HepG2 (cell line): ENCODE results near the gene CHAF1A. TPM values are rescaled to one million over a fixed set of nuclear protein-coding genes. Genes with fewer than 3 reads are reported as not detected.

Source experiments
- ATAC-seq: fragments of 200-7000 bp; cut with Tn5 transposase; 3 replicates; pipeline ENCODE4 v1.9.1; 2020; ENCODE audit warnings: mild to moderate bottlenecking, moderate library complexity
- BruUV-seq: library from RNA; stranded (reverse); fragments of 400-500 nt; replicated peaks from 2 replicates; lab custom pipeline; 2021; lab: Mats Ljungman, UMichigan
- CTCF ChIA-PET: fragments of 300-600 bp; formaldehyde crosslinking; extraction: SDS; loops from one replicate; lab custom pipeline; 2021; ENCODE audit warnings: low total read pairs, inconsistent platforms, low intra/inter-chr PET ratio; lab: Yijun Ruan, JAX
- POLR2A ChIA-PET: fragments of 350-600 bp; sonication (Branson Sonifier 250); formaldehyde crosslinking; loops from one replicate; lab custom pipeline; 2020; ENCODE audit warnings: antibody characterized with exemption, inconsistent platforms; lab: Yijun Ruan, JAX
- DNase-seq: peaks from one replicate; pipeline ENCODE4 v3.0.0-alpha.2; 2015; ENCODE audit warnings: low spot score
- FAIRE-seq: peaks from 3 replicates; lab custom pipeline; 2011; peaks lifted over from hg19 to GRCh38; lab: Jason Lieb, UNC
- H2AFZ ChIP-seq: one replicate; pipeline ENCODE4 v1.6.1; 2011; ENCODE audit warnings: low read length, inconsistent platforms
- H3K27ac ChIP-seq: fragments of 300-600 bp; 3 replicates; pipeline ENCODE4 v1.8.0; 2011; ENCODE audit warnings: mixed run types, mild to moderate bottlenecking, mixed read lengths, low read length, inconsistent platforms; ENCODE audit not compliant: insufficient read depth; ENCODE audit errors: extremely low read length
- H3K27me3 ChIP-seq, 2 experiments: fragments of 200-600 bp in 1 of 2; 2 replicates in 1 of 2; 3 replicates in 1 of 2; pipeline versions ENCODE4 v1.6.0 to v1.8.0; 2011; ENCODE audit warnings: low read length in 2 of 2, mild to moderate bottlenecking in 2 of 2, moderate library complexity in 2 of 2, inconsistent platforms in 1 of 2; ENCODE audit not compliant: insufficient read depth in 2 of 2, control insufficient read depth in 1 of 2
- H3K36me3 ChIP-seq, 2 experiments: fragments of 200-600 bp in 1 of 2; replicated peaks in 1 of 2; 2 replicates in 1 of 2; 3 replicates in 1 of 2; pipeline versions ENCODE4 v1.5.1 to v1.8.0; 2011; ENCODE audit warnings: low read length in 2 of 2, inconsistent platforms in 1 of 2; ENCODE audit not compliant: insufficient read depth in 2 of 2, control insufficient read depth in 1 of 2
- H3K4me1 ChIP-seq: 2 replicates; pipeline ENCODE4 v1.5.1; 2012; ENCODE audit warnings: low read length, inconsistent platforms; ENCODE audit not compliant: insufficient read depth
- H3K4me2 ChIP-seq: 2 replicates; pipeline ENCODE4 v1.6.0; 2011; ENCODE audit warnings: low read depth, low read length, inconsistent platforms
- H3K4me3 ChIP-seq, 3 experiments: fragments of 200-600 bp in 1 of 3; sonication (generic), shearing (Covaris generic) in 1 of 3; replicated peaks in 1 of 3; 2 replicates each; pipeline ENCODE4 v1.5.1; 2011 to 2016; ENCODE audit warnings: low read length in 3 of 3, inconsistent platforms in 2 of 3, low read depth in 2 of 3, mild to moderate bottlenecking in 2 of 3, control low read depth in 1 of 3, mixed read lengths in 1 of 3; ENCODE audit not compliant: insufficient read depth in 1 of 3
- H3K79me2 ChIP-seq: one replicate; pipeline ENCODE4 v1.6.1; 2011; ENCODE audit warnings: low read length, inconsistent platforms; ENCODE audit not compliant: insufficient read depth
- H3K9ac ChIP-seq: 2 replicates; pipeline ENCODE4 v1.6.0; 2011; ENCODE audit warnings: mild to moderate bottlenecking, low read depth, low read length, inconsistent platforms; ENCODE audit not compliant: insufficient read depth
- H3K9me3 ChIP-seq: 2 replicates; pipeline ENCODE4 v1.5.1; 2012; ENCODE audit warnings: mild to moderate bottlenecking, low read length
- H4K20me1 ChIP-seq: 2 replicates; pipeline ENCODE4 v1.6.0; 2011; ENCODE audit warnings: inconsistent platforms, mild to moderate bottlenecking, low read length, moderate library complexity; ENCODE audit not compliant: insufficient read depth
- BCL6 ChIP-seq: IDR thresholded peaks from 2 replicates; pipeline ENCODE4 v1.6.1; 2016; ENCODE audit warnings: missing genetic modification reagents, missing compliant biosample characterization
- HINFP ChIP-seq: sonication (generic); formaldehyde crosslinking; IDR thresholded peaks from 2 replicates; pipeline ENCODE4 v1.4.0; 2020; ENCODE audit warnings: low read depth, mild to moderate bottlenecking, missing genetic modification reagents
- IRF1 ChIP-seq: sonication (generic); formaldehyde crosslinking; IDR thresholded peaks from 2 replicates; pipeline ENCODE4 v1.4.0; 2020; ENCODE audit warnings: low read depth, mild to moderate bottlenecking, missing genetic modification reagents
- MAFK ChIP-seq, 2 experiments: IDR thresholded peaks in 1 of 2; conservative IDR thresholded peaks in 1 of 2; 2 replicates each; pipeline ENCODE4 v1.6.1; 2011; ENCODE audit warnings: improper control_type of control experiment in 2 of 2, low read length in 2 of 2
- MXD4 ChIP-seq: IDR thresholded peaks from 2 replicates; pipeline ENCODE4 v1.6.1; 2016; ENCODE audit warnings: mild to moderate bottlenecking, missing biosample characterization, missing genetic modification reagents
- PAXIP1 ChIP-seq: sonication (generic); formaldehyde crosslinking; conservative IDR thresholded peaks from 2 replicates; pipeline ENCODE4 v1.4.0; 2020; ENCODE audit warnings: mild to moderate bottlenecking, missing genetic modification reagents, moderate library complexity
- RBFOX2 ChIP-seq: fragments of 200-400 bp; formaldehyde crosslinking; IDR thresholded peaks from 2 replicates; pipeline ENCODE4 v1.6.1; 2017; ENCODE audit warnings: low read depth, mild to moderate bottlenecking, low read length
- RFXANK ChIP-seq: IDR thresholded peaks from 2 replicates; pipeline ENCODE4 v1.6.1; 2016
- SNAPC2 ChIP-seq: sonication (generic); formaldehyde crosslinking; IDR thresholded peaks from 2 replicates; pipeline ENCODE4 v1.8.1; 2022; ENCODE audit warnings: mild to moderate bottlenecking, missing genetic modification reagents
- TMF1 ChIP-seq: sonication (generic); formaldehyde crosslinking; IDR thresholded peaks from 2 replicates; pipeline ENCODE4 v1.8.1; 2022; ENCODE audit warnings: low read depth, missing genetic modification reagents
- ZNF616 ChIP-seq: sonication (generic); formaldehyde crosslinking; IDR thresholded peaks from 2 replicates; pipeline ENCODE4 v1.5.0; 2020; ENCODE audit warnings: low read depth, mild to moderate bottlenecking, missing genetic modification reagents
- WGBS: methylation state at CpG from one replicate; pipeline ENCODE4 v1.1.6; 2017; ENCODE audit warnings: low lambda C conversion rate; 5-methylcytosine and 5-hydroxymethylcytosine counted together
- in situ Hi-C: cut with HindIII; loops from 2 replicates; pipeline ENCODE4 v1.10.0; 2017; ENCODE audit warnings: low pct_unique_long_range_greater_than_20kb; ENCODE audit not compliant: extremely low pct_ligation_motif_present
- intact Hi-C: fragments of 100-400 bp; cut with micrococcal nuclease; formaldehyde crosslinking; loops from one replicate; pipeline ENCODE4 v1.10.0; 2022; ENCODE audit not compliant: unreplicated experiment
- polyA plus RNA-seq, 8 experiments: library from polyadenylated mRNA; depleted of rRNA in 3 of 8; stranded (reverse) in 7 of 8; unstranded in 1 of 8; fragments of >200 nt; fragmentation: Illumina TruSeq in 4 of 8; extraction: Trizol in 4 of 8; gene quantifications; 2 replicates each; pipeline versions ENCODE4 v1.2.1 to v1.2.3, GENCODE V29; 2011 to 2016; ENCODE audit warnings: low read depth in 4 of 8, missing spikeins in 1 of 8, mixed read lengths in 1 of 8; ENCODE audit not compliant: insufficient read depth in 1 of 8
- total RNA-seq, 5 experiments: library from RNA; depleted of rRNA; stranded (reverse); fragments of >200 nt; fragmentation: Illumina TruSeq; extraction: Trizol; gene quantifications; 2 replicates each; pipeline ENCODE4 v1.2.3, GENCODE V29; 2016; ENCODE audit warnings: low read depth in 1 of 5

Gene CHAF1A
- total and polyA plus RNA-seq, 2 of the 13 experiments (the other 11 are each of a cell fraction or from before 2014, with no cell fraction given), result 11.0 to 34.8 TPM

GRCh38 chr19:4396949-4397783, 5.3 kb upstream of the CHAF1A start:
- POLR2A ChIA-PET, result no interaction called here
- H3K4me1 ChIP-seq, result peaks cover 75% of the 10 kb centered on the region
- H3K9me3 ChIP-seq, result no peaks in the 10 kb centered on the region
- ATAC-seq, result no peak
- H2AFZ ChIP-seq, result no peak overlapping the region
- peak overlapping the region; percentile 14; the same call in 1 of the 2 replicates for H3K4me2 ChIP-seq
- H3K27ac ChIP-seq, result no peak overlapping the region
- TF ChIP-seq RFXANK, result no peak
- TF ChIP-seq RBFOX2, result 0 out of 2 replicates have a peak, but pooled peaks have one; percentile 33
- intact Hi-C loops, result no loop called here
- CTCF ChIA-PET, result no interaction called here
- in situ Hi-C loops, result no loop called here
- peak overlapping the region; percentile 27; the same call in 1 of the 2 replicates for H3K9ac ChIP-seq
- no peaks in the 10 kb centered on the region; a peak in 1 of 5 replicates for H3K27me3 ChIP-seq
- no TSS peak for BruUV-seq
- H3K36me3 ChIP-seq, result peaks cover 12 to 24% of the 10 kb centered on the region in 2 experiments
- no peak for DNase-seq
- WGBS, result 94% methylated on average over 9 of the region's 15 CpGs
- no peak for FAIRE-seq
- H3K4me3 ChIP-seq, result no peak overlapping the region
- H4K20me1 ChIP-seq, result peaks cover 10% of the 10 kb centered on the region
- peaks cover 71% of the 10 kb centered on the region for H3K79me2 ChIP-seq

GRCh38 chr19:4399812-4400134, 2.7 kb upstream of the CHAF1A start:
- BruUV-seq, result no TSS peak
- Histone ChIP-seq H3K4me2 (peak overlapping the region; percentile 96), H3K79me2 (peaks cover 68% of the 10 kb centered on the region), H3K9me3 (no peaks in the 10 kb centered on the region), H3K9ac (peak overlapping the region; percentile 87), H3K4me3 (peak overlapping the region; percentile 97 to 99 (median 97)), H2AFZ (no peak overlapping the region), H3K27ac (peak overlapping the region; percentile 84), H4K20me1 (peaks cover 7% of the 10 kb centered on the region), H3K4me1 (peaks cover 69% of the 10 kb centered on the region), H3K27me3 (no peaks in the 10 kb centered on the region; a peak in 1 of 5 replicates), H3K36me3 (peaks cover 10 to 19% of the 10 kb centered on the region in 2 experiments)
- no peak for FAIRE-seq
- POLR2A ChIA-PET, result interaction anchor here (0.6 to 1.4 kb wide), 4 partner anchors 9 to 517 kb away, joined by 3 to 14 read pairs (median 3); partner anchors contain the start of gene MPND
- in situ Hi-C loops, result no loop called here
- no peak for DNase-seq
- ATAC-seq, result peak; percentile 39
- WGBS, result 0% methylated on average over 8 of the region's 12 CpGs
- intact Hi-C loops, result loop anchor here (5.0 kb wide), 2 partner anchors 58 to 132 kb away; partner anchors contain the start of gene UBXN6
- CTCF ChIA-PET, result interaction anchor here (0.5 to 3.7 kb wide), 4 partner anchors 24 to 132 kb away, joined by 3 to 27 read pairs (median 4); no protein-coding TSS in a partner anchor
- TF ChIP-seq HINFP (no peak), MAFK (conservative IDR thresholded peaks at IDR 0.05 in 1 of 2, IDR thresholded peaks at IDR 0.05 in 1 of 2; ENCODE audit: low read length in 2 of 2) (no peak), SNAPC2 (no peak), BCL6 (CRISPR knock-in tag) (no peak), IRF1 (CRISPR knock-in tag) (no peak), MXD4 (CRISPR knock-in tag) (no peak), ZNF616 (CRISPR knock-in tag) (no peak), TMF1 (CRISPR knock-in tag) (no peak), PAXIP1 (CRISPR knock-in tag) (0 out of 2 replicates have a peak, but pooled peaks have one; percentile 3)
